ENCODE results near the gene ZC3H10. TPM values are rescaled to one million over a fixed set of nuclear protein-coding genes. Genes with fewer than 3 reads are reported as not detected.

Gene ZC3H10
- total RNA-seq, 1 experiment from 2014 or later = 3.5 TPM

DNA sequence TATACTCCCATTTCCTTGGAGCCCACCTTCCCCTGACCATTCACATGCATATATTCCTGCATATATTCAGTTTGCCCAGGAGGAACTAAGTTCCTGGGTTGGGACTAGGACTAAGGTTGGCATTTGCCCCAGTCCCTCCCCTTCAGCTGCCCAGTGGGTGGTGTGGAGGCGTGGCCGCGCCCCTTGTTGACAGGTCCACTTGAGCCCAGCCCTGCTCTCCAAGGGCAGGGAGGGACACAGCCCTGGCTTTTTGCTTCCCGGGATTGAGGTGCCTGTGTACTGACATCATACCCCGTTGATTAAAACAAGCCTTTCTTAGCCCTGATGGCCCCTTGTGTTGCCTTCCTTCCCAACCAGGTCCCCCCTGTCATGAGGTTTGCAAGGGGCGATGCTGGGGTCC, 30.8 kb upstream of the ZC3H10 start:
- Histone ChIP-seq H3K9me3 (no peaks in the 10 kb centered on the region), H3K4me1 (peaks cover 7% of the 10 kb centered on the region), H3K36me3 (ENCODE audit: control insufficient read depth, insufficient read depth, low read length) (peaks cover 19% of the 10 kb centered on the region), H3K27me3 (replicated peaks; ENCODE audit: control insufficient read depth, insufficient read depth, low read length) (no peaks in the 10 kb centered on the region), H3K4me3 (ENCODE audit: low read depth, low read length) (no peak overlapping the region)
- Mint-ChIP-seq H3K27me3 (ENCODE audit: insufficient read depth, unreplicated experiment) (no peaks in the 10 kb centered on the region), H3K27ac (ENCODE audit: unreplicated experiment) (no peak overlapping the region), H3K9me3 (ENCODE audit: unreplicated experiment) (no peaks in the 10 kb centered on the region), H3K4me1 (ENCODE audit: low read depth, unreplicated experiment) (peaks cover 15% of the 10 kb centered on the region), H3K36me3 (ENCODE audit: insufficient read depth, unreplicated experiment) (peaks cover 85% of the 10 kb centered on the region), H3K4me3 (ENCODE audit: unreplicated experiment) (no peak overlapping the region)
- CTCF ChIA-PET = interaction anchor here (0.7 kb wide), 1 partner anchor 9 kb away, joined by 3 read pairs; no protein-coding TSS in a partner anchor
- POLR2A ChIA-PET = no interaction called here
- intact Hi-C loops (cut with micrococcal nuclease; ENCODE audit: unreplicated experiment) = no loop called here
- no TSS peak for BruUV-seq (replicated peaks)
- no peak for DNase-seq
- TF ChIP-seq, protein P1, sequence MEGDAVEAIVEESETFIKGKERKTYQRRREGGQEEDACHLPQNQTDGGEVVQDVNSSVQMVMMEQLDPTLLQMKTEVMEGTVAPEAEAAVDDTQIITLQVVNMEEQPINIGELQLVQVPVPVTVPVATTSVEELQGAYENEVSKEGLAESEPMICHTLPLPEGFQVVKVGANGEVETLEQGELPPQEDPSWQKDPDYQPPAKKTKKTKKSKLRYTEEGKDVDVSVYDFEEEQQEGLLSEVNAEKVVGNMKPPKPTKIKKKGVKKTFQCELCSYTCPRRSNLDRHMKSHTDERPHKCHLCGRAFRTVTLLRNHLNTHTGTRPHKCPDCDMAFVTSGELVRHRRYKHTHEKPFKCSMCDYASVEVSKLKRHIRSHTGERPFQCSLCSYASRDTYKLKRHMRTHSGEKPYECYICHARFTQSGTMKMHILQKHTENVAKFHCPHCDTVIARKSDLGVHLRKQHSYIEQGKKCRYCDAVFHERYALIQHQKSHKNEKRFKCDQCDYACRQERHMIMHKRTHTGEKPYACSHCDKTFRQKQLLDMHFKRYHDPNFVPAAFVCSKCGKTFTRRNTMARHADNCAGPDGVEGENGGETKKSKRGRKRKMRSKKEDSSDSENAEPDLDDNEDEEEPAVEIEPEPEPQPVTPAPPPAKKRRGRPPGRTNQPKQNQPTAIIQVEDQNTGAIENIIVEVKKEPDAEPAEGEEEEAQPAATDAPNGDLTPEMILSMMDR (IDR thresholded peaks at IDR 0.05; ENCODE audit: insufficient read depth in 1 of 2, low read depth in 1 of 2, low read length in 1 of 2, severe bottlenecking in 1 of 2, unreplicated experiment in 1 of 2) = no peak

DNA sequence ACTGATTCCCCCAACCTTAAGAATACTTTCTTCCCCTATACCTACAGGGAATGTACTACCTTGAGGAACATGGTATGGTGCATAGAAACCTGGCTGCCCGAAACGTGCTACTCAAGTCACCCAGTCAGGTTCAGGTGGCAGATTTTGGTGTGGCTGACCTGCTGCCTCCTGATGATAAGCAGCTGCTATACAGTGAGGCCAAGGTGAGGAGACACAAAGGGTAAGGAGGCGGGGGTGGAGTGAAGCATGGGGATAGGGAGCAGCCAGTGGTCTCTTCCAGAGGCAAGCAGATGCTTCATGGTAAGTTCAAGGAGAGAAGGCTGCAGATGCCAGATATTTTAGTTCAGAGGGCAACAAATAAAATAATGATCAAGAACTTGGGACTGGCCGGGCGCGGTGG, 20.3 kb upstream of the ZC3H10 start:
- H3K27ac Mint-ChIP-seq (ENCODE audit: unreplicated experiment) = no peak overlapping the region
- H3K9me3 ChIP-seq = no peaks in the 10 kb centered on the region
- no peaks in the 10 kb centered on the region for H3K9me3 Mint-ChIP-seq (ENCODE audit: unreplicated experiment)
- DNase-seq = no peak
- H3K27me3 Mint-ChIP-seq (ENCODE audit: insufficient read depth, unreplicated experiment) = no peaks in the 10 kb centered on the region
- H3K36me3 Mint-ChIP-seq (ENCODE audit: insufficient read depth, unreplicated experiment) = peaks cover 94% of the 10 kb centered on the region
- ChIA-PET POLR2A (interaction anchor here (0.5 to 1.2 kb wide), 3 partner anchors 11 to 129 kb away, joined by 4 to 14 read pairs (median 5); no protein-coding TSS in a partner anchor), CTCF (no interaction called here)
- H3K4me3 Mint-ChIP-seq (ENCODE audit: unreplicated experiment) = no peak overlapping the region
- no peak overlapping the region for H3K4me3 ChIP-seq (ENCODE audit: low read depth, low read length)
- H3K27me3 ChIP-seq (replicated peaks; ENCODE audit: control insufficient read depth, insufficient read depth, low read length) = no peaks in the 10 kb centered on the region
- peaks cover 7% of the 10 kb centered on the region; the same call in 1 of the 2 replicates for H3K4me1 ChIP-seq
- intact Hi-C loops (cut with micrococcal nuclease; ENCODE audit: unreplicated experiment) = no loop called here
- no peaks in the 10 kb centered on the region for H3K4me1 Mint-ChIP-seq (ENCODE audit: low read depth, unreplicated experiment)
- no TSS peak for BruUV-seq (replicated peaks)
- peaks cover 6% of the 10 kb centered on the region for H3K36me3 ChIP-seq (ENCODE audit: control insufficient read depth, insufficient read depth, low read length)
- TF ChIP-seq, protein P1 (IDR thresholded peaks at IDR 0.05; ENCODE audit: insufficient read depth in 1 of 2, low read depth in 1 of 2, low read length in 1 of 2, severe bottlenecking in 1 of 2, unreplicated experiment in 1 of 2) = no peak

DNA sequence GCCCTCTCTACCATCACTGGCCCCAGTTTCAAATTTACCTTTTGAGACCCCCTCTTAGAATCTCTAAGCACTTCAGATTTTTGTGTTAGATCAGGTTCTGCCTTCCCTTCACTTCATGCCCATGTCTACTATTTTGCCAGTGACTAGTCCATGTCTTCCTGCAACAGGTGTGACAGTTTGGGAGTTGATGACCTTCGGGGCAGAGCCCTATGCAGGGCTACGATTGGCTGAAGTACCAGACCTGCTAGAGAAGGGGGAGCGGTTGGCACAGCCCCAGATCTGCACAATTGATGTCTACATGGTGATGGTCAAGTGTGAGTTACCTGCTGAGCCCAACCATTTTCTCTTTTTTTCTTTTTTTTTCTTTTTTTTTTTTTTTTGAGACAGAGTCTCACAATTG, 19.5 kb upstream of the ZC3H10 start:
- no TSS peak for BruUV-seq (replicated peaks)
- POLR2A ChIA-PET = interaction anchor here (1.2 kb wide), 1 partner anchor 19 kb away, joined by 14 read pairs; no protein-coding TSS in a partner anchor
- no peaks in the 10 kb centered on the region for H3K9me3 Mint-ChIP-seq (ENCODE audit: unreplicated experiment)
- peaks cover 7% of the 10 kb centered on the region for H3K4me1 Mint-ChIP-seq (ENCODE audit: low read depth, unreplicated experiment)
- CTCF ChIA-PET = no interaction called here
- intact Hi-C loops (cut with micrococcal nuclease; ENCODE audit: unreplicated experiment) = no loop called here
- H3K27me3 Mint-ChIP-seq (ENCODE audit: insufficient read depth, unreplicated experiment) = no peaks in the 10 kb centered on the region
- H3K27me3 ChIP-seq (replicated peaks; ENCODE audit: control insufficient read depth, insufficient read depth, low read length) = no peaks in the 10 kb centered on the region
- H3K36me3 Mint-ChIP-seq (ENCODE audit: insufficient read depth, unreplicated experiment) = peaks cover 86% of the 10 kb centered on the region
- H3K27ac Mint-ChIP-seq (ENCODE audit: unreplicated experiment) = no peak overlapping the region
- no peaks in the 10 kb centered on the region for H3K9me3 ChIP-seq
- no peak overlapping the region for H3K4me3 ChIP-seq (ENCODE audit: low read depth, low read length)
- TF ChIP-seq, protein P1 (IDR thresholded peaks at IDR 0.05; ENCODE audit: insufficient read depth in 1 of 2, low read depth in 1 of 2, low read length in 1 of 2, severe bottlenecking in 1 of 2, unreplicated experiment in 1 of 2) = no peak
- H3K4me1 ChIP-seq = peaks cover 13% of the 10 kb centered on the region
- H3K4me3 Mint-ChIP-seq (ENCODE audit: unreplicated experiment) = no peak overlapping the region
- H3K36me3 ChIP-seq (ENCODE audit: control insufficient read depth, insufficient read depth, low read length) = peaks cover 6% of the 10 kb centered on the region
- DNase-seq = no peak
